Activated CD4-positive, alpha-beta T cell treated with anti-CD3 and anti-CD28 coated beads for 36 hours (primary cell): ENCODE results near the gene KCNAB3. TPM values are rescaled to one million over a fixed set of nuclear protein-coding genes. Genes with fewer than 3 reads are reported as not detected.

Experiments
- ATAC-seq: fragments of 200-7000 bp; cut with Tn5 transposase; one replicate; pipeline ENCODE4 v1.10.0; 2021; ENCODE audit warnings: mild to moderate bottlenecking, moderate library complexity
- CTCF ChIA-PET: fragments of 350-600 bp; sonication (Branson Sonifier 250); formaldehyde crosslinking; loops from one replicate; lab custom pipeline; 2021; ENCODE audit warnings: antibody characterized with exemption; lab: Charles Lee
- POLR2A ChIA-PET: fragments of 350-600 bp; sonication (Branson Sonifier 250); formaldehyde crosslinking; loops from one replicate; lab custom pipeline; 2021; ENCODE audit warnings: antibody characterized with exemption, inconsistent platforms; lab: Charles Lee
- DNase-seq: peaks from one replicate; pipeline ENCODE4 v3.0.0-alpha.2; 2020
- H3K27ac Mint-ChIP-seq: one replicate; pipeline ENCODE4 v1.8.0; 2021; ENCODE audit warnings: mixed read lengths
- H3K27me3 Mint-ChIP-seq: one replicate; pipeline ENCODE4 v1.8.0; 2021; ENCODE audit warnings: mixed read lengths
- H3K36me3 Mint-ChIP-seq: one replicate; pipeline ENCODE4 v1.8.0; 2021; ENCODE audit warnings: low read depth, mixed read lengths
- H3K4me1 Mint-ChIP-seq: one replicate; pipeline ENCODE4 v1.8.0; 2021; ENCODE audit warnings: mixed read lengths
- H3K4me3 Mint-ChIP-seq: one replicate; pipeline ENCODE4 v1.8.0; 2021; ENCODE audit warnings: mild to moderate bottlenecking, moderate library complexity, mixed read lengths
- H3K9me3 Mint-ChIP-seq: one replicate; pipeline ENCODE4 v1.8.0; 2021; ENCODE audit warnings: low read depth, mixed read lengths
- intact Hi-C, 2 experiments: fragments of 100-400 bp; cut with DNase I in 1 of 2; cut with micrococcal nuclease in 1 of 2; formaldehyde crosslinking; loops; one replicate each; pipeline versions ENCODE4 v1.14.2 to v1.15.1; 2022 to 2024; cut with DNase I, micrococcal nuclease
- total RNA-seq, 2 experiments: library from RNA; stranded (reverse); gene quantifications; one replicate each; pipeline ENCODE4 v1.2.3, GENCODE V29; 2021

The KCNAB3 gene
- total RNA-seq, 2 experiments from 2014 or later: 6.6 to 8.3 TPM

- Mint-ChIP-seq H3K27me3 (no peaks in the 10 kb centered on the region), H3K9me3 (no peaks in the 10 kb centered on the region), H3K36me3 (peaks cover 57% of the 10 kb centered on the region), H3K4me1 (peaks cover 3% of the 10 kb centered on the region), H3K27ac (no peak overlapping the region), H3K4me3 (no peak overlapping the region)
- ATAC-seq (no peak), DNase-seq (no peak)
- ChIA-PET CTCF (interaction anchor here (0.5 to 2.2 kb wide), 5 partner anchors 43 to 564 kb away, joined by 3 to 9 read pairs (median 5); no protein-coding TSS in a partner anchor), POLR2A (interaction anchor here (0.6 kb wide), 1 partner anchor 9 kb away, joined by 4 read pairs; the partner anchor contains the start of genes CNTROB and TRAPPC1)
- intact Hi-C loops: no loop called here
These were observed 11.1 kb upstream of the KCNAB3 start for GRCh38 chr17:7940743-7941142.

- Mint-ChIP-seq H3K4me1 (peaks cover 6% of the 10 kb centered on the region), H3K36me3 (peaks cover 59% of the 10 kb centered on the region), H3K27ac (no peak overlapping the region), H3K9me3 (no peaks in the 10 kb centered on the region), H3K27me3 (no peaks in the 10 kb centered on the region), H3K4me3 (no peak overlapping the region)
- POLR2A ChIA-PET: no interaction called here
- DNase-seq (no peak), ATAC-seq (no peak)
- CTCF ChIA-PET: interaction anchor here (0.5 to 2.2 kb wide), 7 partner anchors 9 to 154 kb away, joined by 3 to 9 read pairs (median 3); no protein-coding TSS in a partner anchor
- intact Hi-C loops: no loop called here
These were observed 10.4 kb upstream of the KCNAB3 start for GRCh38 chr17:7940034-7940433.

GRCh38 chr17:7935859-7936258 lies 6.2 kb upstream of the KCNAB3 start:
- H3K9me3 Mint-ChIP-seq: no peaks in the 10 kb centered on the region
- CTCF ChIA-PET: interaction anchor here (0.7 to 7.0 kb wide), 6 partner anchors 9 to 66 kb away, joined by 3 to 49 read pairs (median 5); partner anchors contain the start of gene RNF227
- no peak overlapping the region for H3K27ac Mint-ChIP-seq
- intact Hi-C loops: no loop called here
- peaks cover 32% of the 10 kb centered on the region for H3K4me1 Mint-ChIP-seq
- H3K36me3 Mint-ChIP-seq: peaks cover 49% of the 10 kb centered on the region
- DNase-seq: no peak
- H3K27me3 Mint-ChIP-seq: no peaks in the 10 kb centered on the region
- POLR2A ChIA-PET: interaction anchor here (0.6 kb wide), 1 partner anchor 805 kb away, joined by 4 read pairs; no protein-coding TSS in a partner anchor
- ATAC-seq: no peak
- H3K4me3 Mint-ChIP-seq: no peak overlapping the region

- peak overlapping the region; percentile 96 for H3K27ac Mint-ChIP-seq
- H3K27me3 Mint-ChIP-seq: no peaks in the 10 kb centered on the region
- no peaks in the 10 kb centered on the region for H3K9me3 Mint-ChIP-seq
- H3K36me3 Mint-ChIP-seq: peaks cover 38% of the 10 kb centered on the region
- H3K4me3 Mint-ChIP-seq: peak overlapping the region; percentile 95
- ATAC-seq (no peak), DNase-seq (peak; percentile 51)
- H3K4me1 Mint-ChIP-seq: peaks cover 45% of the 10 kb centered on the region
- ChIA-PET CTCF (interaction anchor here (0.6 to 7.0 kb wide), 15 partner anchors 12 to 177 kb away, joined by 3 to 58 read pairs (median 4); partner anchors contain the start of gene RNF227), POLR2A (interaction anchor here (0.6 to 4.1 kb wide), 4 partner anchors 17 to 318 kb away, joined by 3 to 25 read pairs (median 4); partner anchors contain the start of gene RNF227)
- intact Hi-C loops: loop anchor here (1.0 to 5.0 kb wide), 17 partner anchors 11 to 681 kb away; partner anchors contain the start of genes CTC1 (in 1 of the 2), CTDNEP1 (in 1 of the 2), ELP5 (in 1 of the 2) and KRABD2 (in 1 of the 2)
These were observed 3.3 kb upstream of the KCNAB3 start for GRCh38 chr17:7932949-7933348.

GRCh38 chr17:7932483-7932891 lies 2.8 kb upstream of the KCNAB3 start:
- ATAC-seq: peak; percentile 31
- ChIA-PET POLR2A (interaction anchor here (0.6 to 4.1 kb wide), 9 partner anchors 8 to 448 kb away, joined by 3 to 25 read pairs (median 5); partner anchors contain the start of genes KDM6B, NAA38, RNF227 and TP53), CTCF (interaction anchor here (0.6 to 7.0 kb wide), 16 partner anchors 12 to 195 kb away, joined by 3 to 58 read pairs (median 4); partner anchors contain the start of gene RNF227)
- H3K9me3 Mint-ChIP-seq: no peaks in the 10 kb centered on the region
- H3K27me3 Mint-ChIP-seq: no peaks in the 10 kb centered on the region
- peaks cover 45% of the 10 kb centered on the region for H3K4me1 Mint-ChIP-seq
- intact Hi-C loops: loop anchor here (1.0 to 5.0 kb wide), 17 partner anchors 10 to 680 kb away; partner anchors contain the start of genes CTC1 (in 1 of the 2), CTDNEP1 (in 1 of the 2), ELP5 (in 1 of the 2) and KRABD2 (in 1 of the 2)
- peak overlapping the region; percentile 96 for H3K27ac Mint-ChIP-seq
- peak overlapping the region; percentile 95 for H3K4me3 Mint-ChIP-seq
- peak; percentile 44 for DNase-seq
- peaks cover 39% of the 10 kb centered on the region for H3K36me3 Mint-ChIP-seq

- peaks cover 35% of the 10 kb centered on the region for H3K36me3 Mint-ChIP-seq
- intact Hi-C loops: loop anchor here (1.0 to 5.0 kb wide), 17 partner anchors 10 to 680 kb away; partner anchors contain the start of genes CTC1 (in 1 of the 2), CTDNEP1 (in 1 of the 2), ELP5 (in 1 of the 2) and KRABD2 (in 1 of the 2)
These were observed 2.2 kb upstream of the KCNAB3 start, which contains the start of the genes CNTROB and TRAPPC1 for GRCh38 chr17:7931709-7932482. Gene CNTROB (plus strand): TSS chr17:7932206. CDS start chr17:7933080, 874 bp downstream. Gene TRAPPC1 (minus strand): TSS chr17:7931946. CDS start chr17:7931829, 117 bp downstream.

GRCh38 chr17:7930841-7931631 lies 1.4 kb upstream of the KCNAB3 start:
- H3K9me3 Mint-ChIP-seq: no peaks in the 10 kb centered on the region
- intact Hi-C loops: loop anchor here in 1 of 2 experiments (1.0 to 5.0 kb wide), 5 partner anchors 9 to 679 kb away; partner anchors contain the start of genes CTDNEP1, ELP5, KRABD2 and MPDU1
- peaks cover 42% of the 10 kb centered on the region for H3K4me1 Mint-ChIP-seq
- no peaks in the 10 kb centered on the region for H3K27me3 Mint-ChIP-seq
- H3K27ac Mint-ChIP-seq: peak overlapping the region; percentile 96
- peak; percentile 30 for DNase-seq
- CTCF ChIA-PET: interaction anchor here (0.5 to 7.0 kb wide), 9 partner anchors 10 to 130 kb away, joined by 3 to 58 read pairs (median 5); partner anchors contain the start of gene RNF227
- no peak for ATAC-seq
- POLR2A ChIA-PET: interaction anchor here (0.6 to 4.1 kb wide), 10 partner anchors 10 to 446 kb away, joined by 3 to 25 read pairs (median 5); partner anchors contain the start of genes KDM6B, NAA38, RNF227 and TP53
- H3K4me3 Mint-ChIP-seq: peak overlapping the region; percentile 95
- peaks cover 26% of the 10 kb centered on the region for H3K36me3 Mint-ChIP-seq

More at GRCh38 chr17:7931709-7932482, 2.2 kb upstream of the KCNAB3 start, which contains the start of the genes CNTROB and TRAPPC1:
- peak within 1 kb of the TSS; percentile 96 for H3K27ac Mint-ChIP-seq
- peak; percentile 99 for ATAC-seq
- H3K4me1 Mint-ChIP-seq: peaks cover 44% of the 10 kb centered on the region
- DNase-seq: peak; percentile 100
- no peaks in the 10 kb centered on the region for H3K9me3 Mint-ChIP-seq
- peak within 1 kb of the TSS; percentile 95 for H3K4me3 Mint-ChIP-seq
- POLR2A ChIA-PET: interaction anchor here (0.6 to 4.1 kb wide), 9 partner anchors 9 to 447 kb away, joined by 3 to 25 read pairs (median 5); partner anchors contain the start of genes KDM6B, NAA38, RNF227 and TP53
- H3K27me3 Mint-ChIP-seq: no peaks in the 10 kb centered on the region
- CTCF ChIA-PET: interaction anchor here (0.6 to 7.0 kb wide), 13 partner anchors 13 to 195 kb away, joined by 3 to 58 read pairs (median 5); partner anchors contain the start of gene RNF227

GRCh38 chr17:7927596-7927995 lies 2.1 kb downstream of the KCNAB3 start:
- DNase-seq (no peak), ATAC-seq (no peak)
- Mint-ChIP-seq H3K36me3 (peaks cover 13% of the 10 kb centered on the region), H3K27ac (no peak overlapping the region), H3K9me3 (no peaks in the 10 kb centered on the region), H3K4me1 (peaks cover 30% of the 10 kb centered on the region), H3K4me3 (no peak overlapping the region), H3K27me3 (no peaks in the 10 kb centered on the region)
- ChIA-PET POLR2A (no interaction called here), CTCF (interaction anchor here (0.9 kb wide), 1 partner anchor 11 kb away, joined by 3 read pairs; no protein-coding TSS in a partner anchor)
- intact Hi-C loops: no loop called here

- POLR2A ChIA-PET: interaction anchor here (0.6 kb wide), 1 partner anchor 32 kb away, joined by 3 read pairs; no protein-coding TSS in a partner anchor
- intact Hi-C loops: loop anchor here (1.0 to 2.0 kb wide), 3 partner anchors 8 to 88 kb away; partner anchors contain the start of genes CNTROB (in 1 of the 2), KDM6B (in 1 of the 2) and TRAPPC1 (in 1 of the 2)
- peak; percentile 89 for DNase-seq
- H3K36me3 Mint-ChIP-seq: peaks cover 8% of the 10 kb centered on the region
- no peaks in the 10 kb centered on the region for H3K27me3 Mint-ChIP-seq
- ATAC-seq: peak; percentile 95
- H3K27ac Mint-ChIP-seq: peak overlapping the region; percentile 81
- H3K4me3 Mint-ChIP-seq: peak overlapping the region; percentile 56
- peaks cover 23% of the 10 kb centered on the region for H3K4me1 Mint-ChIP-seq
- CTCF ChIA-PET: interaction anchor here (1.0 kb wide), 2 partner anchors 16 to 73 kb away, joined by 4 read pairs; no protein-coding TSS in a partner anchor
- H3K9me3 Mint-ChIP-seq: no peaks in the 10 kb centered on the region
These were observed 6.6 kb downstream of the KCNAB3 start for GRCh38 chr17:7922845-7923628.
